OCI-LY7 (cell line): ENCODE results near the gene ELOVL6. TPM values are rescaled to one million over a fixed set of nuclear protein-coding genes. Genes with fewer than 3 reads are reported as not detected.

Experiments used
- BruUV-seq: library from RNA; stranded (reverse); fragments of 400-500 nt; replicated peaks from 2 replicates; lab custom pipeline; 2021; lab: Mats Ljungman, UMichigan
- CTCF ChIA-PET: fragments of 300-600 bp; sonication (Branson Sonifier 250); formaldehyde crosslinking; loops from one replicate; lab custom pipeline; 2022; ENCODE audit warnings: antibody characterized with exemption; ENCODE audit not compliant: unreplicated experiment; lab: Charles Lee
- POLR2A ChIA-PET: fragments of 300-600 bp; sonication (Branson Sonifier 250); formaldehyde crosslinking; loops from one replicate; lab custom pipeline; 2022; ENCODE audit warnings: antibody characterized with exemption; lab: Charles Lee
- DNase-seq: peaks from one replicate; pipeline ENCODE4 v3.0.0-alpha.2; 2015; ENCODE audit warnings: low spot score
- H2AFZ ChIP-seq: fragments of 200-600 bp; sonication (generic), shearing (Covaris generic); 2 replicates; pipeline ENCODE4 v1.6.1; 2014; ENCODE audit warnings: mild to moderate bottlenecking, antibody characterized with exemption, low read length, moderate library complexity
- H3K27ac ChIP-seq: fragments of 200-600 bp; sonication (generic); 2 replicates; pipeline ENCODE4 v1.5.1; 2014; ENCODE audit warnings: mixed run types, low read depth, mild to moderate bottlenecking, moderate library complexity, low read length, inconsistent platforms; ENCODE audit not compliant: poor library complexity, severe bottlenecking
- H3K36me3 ChIP-seq: fragments of 200-600 bp; sonication (generic); 2 replicates; pipeline ENCODE4 v1.6.1; 2014; ENCODE audit warnings: mild to moderate bottlenecking, antibody characterized with exemption, low read length, moderate library complexity, mixed read lengths; ENCODE audit not compliant: insufficient read depth
- H3K4me1 ChIP-seq: fragments of 200-600 bp; sonication (generic); 2 replicates; pipeline ENCODE4 v1.5.1; 2014; ENCODE audit warnings: mild to moderate bottlenecking, low read length; ENCODE audit not compliant: insufficient read depth, poor library complexity, severe bottlenecking
- H3K4me2 ChIP-seq: fragments of 200-600 bp; sonication (generic); 2 replicates; pipeline ENCODE4 v1.6.1; 2014; ENCODE audit warnings: mild to moderate bottlenecking, low read length
- H3K4me3 ChIP-seq: fragments of 200-600 bp; sonication (generic); 2 replicates; pipeline ENCODE4 v1.5.1; 2014; ENCODE audit warnings: mild to moderate bottlenecking, low read depth, low read length; ENCODE audit not compliant: poor library complexity, severe bottlenecking
- H3K79me2 ChIP-seq: fragments of 200-600 bp; sonication (generic); 2 replicates; pipeline ENCODE4 v1.6.1; 2016; ENCODE audit warnings: low read depth, mild to moderate bottlenecking, low read length, moderate library complexity, mixed read lengths; ENCODE audit not compliant: insufficient read depth
- H3K9me2 ChIP-seq: fragments of 200-600 bp; sonication (generic); 2 replicates; pipeline ENCODE4 v1.6.1; 2016; ENCODE audit warnings: mild to moderate bottlenecking, low read length, mixed read lengths; ENCODE audit not compliant: insufficient read depth
- H3K9me3 ChIP-seq: fragments of 200-600 bp; sonication (generic); 2 replicates; pipeline ENCODE4 v1.6.1; 2014; ENCODE audit warnings: mild to moderate bottlenecking, mixed run types, low read length, mixed read lengths
- H4K20me1 ChIP-seq: fragments of 200-600 bp; sonication (generic); 2 replicates; pipeline ENCODE4 v1.6.1; 2014; ENCODE audit warnings: mild to moderate bottlenecking, antibody characterized with exemption, low read length, moderate library complexity, mixed read lengths; ENCODE audit not compliant: insufficient read depth
- CTCF ChIP-seq: fragments of 200-600 bp; sonication (generic); conservative IDR thresholded peaks from 2 replicates; pipeline ENCODE4 v1.5.1; 2014; ENCODE audit warnings: mild to moderate bottlenecking, antibody characterized with exemption, low read length, moderate library complexity, mixed read lengths
- EZH2phosphoT487 ChIP-seq: fragments of 200-600 bp; sonication (generic); IDR thresholded peaks from 2 replicates; pipeline ENCODE4 v1.6.1; 2018; ENCODE audit warnings: low read depth, borderline replicate concordance, mild to moderate bottlenecking, mixed run types, antibody characterized with exemption, low read length, moderate library complexity, mixed read lengths
- intact Hi-C: fragments of 100-400 bp; cut with micrococcal nuclease; formaldehyde crosslinking; loops from one replicate; pipeline ENCODE4 v1.10.0; 2022; ENCODE audit not compliant: unreplicated experiment
- total RNA-seq, 2 experiments: library from RNA; depleted of rRNA in 1 of 2; stranded (reverse); fragments of >200 nt in 1 of 2; shearing (Covaris generic) in 1 of 2; gene quantifications; 2 replicates each; pipeline ENCODE4 v1.2.3, GENCODE V29; 2014 to 2022

ELOVL6 gene
- total RNA-seq, 2 experiments from 2014 or later, result 14.5 to 45.5 TPM

DNA sequence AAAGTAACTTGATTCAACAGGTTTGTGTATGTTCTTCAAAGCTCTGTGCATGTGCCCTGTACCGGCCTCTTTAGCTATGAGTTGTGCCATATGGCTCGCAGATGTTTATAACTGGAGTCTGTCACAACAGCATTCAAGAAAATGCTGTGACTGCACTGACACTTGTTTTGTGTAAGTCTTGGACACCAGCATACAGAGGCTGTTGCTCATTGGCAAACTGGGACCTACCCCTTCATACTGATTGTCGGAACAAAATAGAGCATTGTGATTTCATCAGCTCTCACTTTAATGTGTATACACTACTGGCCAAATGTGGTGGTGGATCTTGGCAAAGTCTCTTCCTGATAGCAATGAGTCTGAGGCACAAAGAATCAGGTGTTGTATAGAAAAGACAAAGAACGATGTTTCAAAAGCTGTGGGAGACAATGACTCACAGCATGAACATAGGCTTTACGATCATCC is 151.8 kb downstream of the ELOVL6 start:
- H4K20me1 ChIP-seq, result no peaks in the 10 kb centered on the region
- BruUV-seq, result no TSS peak
- no peaks in the 10 kb centered on the region for H3K79me2 ChIP-seq
- no peak overlapping the region for H3K27ac ChIP-seq
- no peaks in the 10 kb centered on the region for H3K4me1 ChIP-seq
- H3K4me2 ChIP-seq, result no peak overlapping the region
- H3K9me2 ChIP-seq, result no peaks in the 10 kb centered on the region
- no peaks in the 10 kb centered on the region for H3K9me3 ChIP-seq
- peaks cover 18% of the 10 kb centered on the region; the same call in 1 of the 2 replicates for H3K36me3 ChIP-seq
- POLR2A ChIA-PET, result interaction anchor here (1.0 to 1.1 kb wide), 3 partner anchors 9 to 159 kb away, joined by 3 to 6 read pairs (median 3); no protein-coding TSS in a partner anchor
- intact Hi-C loops, result no loop called here
- DNase-seq, result no peak
- CTCF ChIA-PET, result no interaction called here
- TF ChIP-seq EZH2phosphoT487 (no peak), CTCF (no peak)
- no peak overlapping the region for H2AFZ ChIP-seq
- no peak overlapping the region for H3K4me3 ChIP-seq

DNA sequence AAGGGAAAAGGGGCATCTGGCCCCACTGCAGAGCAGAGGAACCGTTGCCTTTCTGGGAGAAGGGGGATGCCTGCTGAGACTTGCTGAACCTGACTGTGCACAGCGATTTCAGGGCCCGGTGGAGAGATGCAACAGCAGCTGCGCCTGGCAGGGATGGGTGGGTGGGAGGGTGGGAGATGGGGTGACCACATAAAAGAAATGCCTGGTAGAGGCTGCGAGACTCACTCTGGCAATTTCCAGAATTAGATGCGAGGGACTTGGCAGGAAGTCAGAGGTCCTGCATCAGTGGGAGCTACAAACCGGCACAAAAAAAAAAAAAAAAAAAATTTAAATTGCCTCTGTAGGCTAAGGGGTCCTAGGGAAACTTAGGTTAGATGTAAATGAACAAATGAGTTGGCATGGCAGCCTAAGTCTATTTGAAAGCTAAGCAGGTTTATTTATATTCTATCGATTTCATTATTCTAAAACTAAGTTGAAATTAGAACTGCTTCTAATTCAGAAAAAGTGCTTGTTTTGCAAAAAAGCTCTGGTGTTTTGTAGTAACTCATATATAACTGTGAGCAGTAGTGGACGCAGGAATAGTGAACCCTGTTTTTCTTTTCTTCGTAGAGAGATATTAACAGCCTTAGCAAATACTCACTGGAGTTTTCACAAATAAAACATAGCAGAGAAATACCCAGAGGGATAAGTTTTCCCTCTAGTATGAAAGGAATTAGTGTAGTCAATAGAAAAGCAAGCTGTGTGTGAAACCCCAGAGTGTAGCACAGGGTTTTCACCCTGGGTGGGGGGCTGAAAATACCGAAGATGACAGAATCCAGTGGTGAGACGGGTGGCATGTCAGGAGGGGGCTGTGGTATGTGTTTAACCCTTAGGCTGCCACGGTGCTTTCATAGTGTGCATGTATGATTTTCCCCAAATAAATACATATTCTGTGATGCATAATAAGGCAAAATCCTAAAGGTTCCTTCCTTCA is 155.6 kb downstream of the ELOVL6 start:
- no peaks in the 10 kb centered on the region for H3K4me1 ChIP-seq
- BruUV-seq, result no TSS peak
- DNase-seq, result no peak
- H3K4me2 ChIP-seq, result no peak overlapping the region
- H2AFZ ChIP-seq, result no peak overlapping the region
- no peaks in the 10 kb centered on the region for H4K20me1 ChIP-seq
- H3K27ac ChIP-seq, result no peak overlapping the region
- H3K9me3 ChIP-seq, result no peaks in the 10 kb centered on the region
- H3K9me2 ChIP-seq, result no peaks in the 10 kb centered on the region
- CTCF ChIA-PET, result no interaction called here
- no peak overlapping the region for H3K4me3 ChIP-seq
- H3K79me2 ChIP-seq, result no peaks in the 10 kb centered on the region
- POLR2A ChIA-PET, result interaction anchor here (0.6 to 1.0 kb wide), 3 partner anchors 172 to 563 kb away, joined by 3 to 5 read pairs (median 3); no protein-coding TSS in a partner anchor
- TF ChIP-seq CTCF (no peak), EZH2phosphoT487 (no peak)
- H3K36me3 ChIP-seq, result 0 out of 2 replicates have a peak, but pooled peaks cover 6% of the 10 kb centered on the region
- intact Hi-C loops, result no loop called here
